ENCODE results near the gene STK39.
A peak's percentile ranks its signal among the peaks of the same experiment; 100 is the strongest.

The STK39 gene

DNA sequence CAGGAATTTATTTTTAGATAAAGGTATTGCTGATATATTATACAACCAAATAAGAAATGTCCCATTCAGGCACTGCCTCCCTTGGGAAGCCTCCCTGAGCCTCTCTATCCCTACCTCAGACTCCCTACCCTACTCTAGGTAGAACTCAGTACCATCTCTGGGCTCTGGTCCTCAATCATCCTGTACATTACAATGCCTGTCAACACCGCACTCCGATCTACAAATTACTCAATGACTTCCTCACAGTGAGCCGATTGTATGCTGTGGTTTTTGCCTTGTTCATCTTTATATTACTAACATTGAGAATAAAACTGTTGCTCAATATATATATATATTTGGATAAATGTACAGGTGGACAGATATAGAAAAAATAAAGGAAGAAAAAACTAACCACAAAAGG lies 207.5 kb downstream of the STK39 start:
- TF ChIP-seq, protein P1, sequence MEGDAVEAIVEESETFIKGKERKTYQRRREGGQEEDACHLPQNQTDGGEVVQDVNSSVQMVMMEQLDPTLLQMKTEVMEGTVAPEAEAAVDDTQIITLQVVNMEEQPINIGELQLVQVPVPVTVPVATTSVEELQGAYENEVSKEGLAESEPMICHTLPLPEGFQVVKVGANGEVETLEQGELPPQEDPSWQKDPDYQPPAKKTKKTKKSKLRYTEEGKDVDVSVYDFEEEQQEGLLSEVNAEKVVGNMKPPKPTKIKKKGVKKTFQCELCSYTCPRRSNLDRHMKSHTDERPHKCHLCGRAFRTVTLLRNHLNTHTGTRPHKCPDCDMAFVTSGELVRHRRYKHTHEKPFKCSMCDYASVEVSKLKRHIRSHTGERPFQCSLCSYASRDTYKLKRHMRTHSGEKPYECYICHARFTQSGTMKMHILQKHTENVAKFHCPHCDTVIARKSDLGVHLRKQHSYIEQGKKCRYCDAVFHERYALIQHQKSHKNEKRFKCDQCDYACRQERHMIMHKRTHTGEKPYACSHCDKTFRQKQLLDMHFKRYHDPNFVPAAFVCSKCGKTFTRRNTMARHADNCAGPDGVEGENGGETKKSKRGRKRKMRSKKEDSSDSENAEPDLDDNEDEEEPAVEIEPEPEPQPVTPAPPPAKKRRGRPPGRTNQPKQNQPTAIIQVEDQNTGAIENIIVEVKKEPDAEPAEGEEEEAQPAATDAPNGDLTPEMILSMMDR (IDR thresholded peaks at IDR 0.05; ENCODE audit: low read length, missing control alignments), result no peak
- no peak overlapping the region for H3K4me3 ChIP-seq (replicated peaks; ENCODE audit: low read depth, low read length)
- no peak for DNase-seq (ENCODE audit: low read depth)

DNA sequence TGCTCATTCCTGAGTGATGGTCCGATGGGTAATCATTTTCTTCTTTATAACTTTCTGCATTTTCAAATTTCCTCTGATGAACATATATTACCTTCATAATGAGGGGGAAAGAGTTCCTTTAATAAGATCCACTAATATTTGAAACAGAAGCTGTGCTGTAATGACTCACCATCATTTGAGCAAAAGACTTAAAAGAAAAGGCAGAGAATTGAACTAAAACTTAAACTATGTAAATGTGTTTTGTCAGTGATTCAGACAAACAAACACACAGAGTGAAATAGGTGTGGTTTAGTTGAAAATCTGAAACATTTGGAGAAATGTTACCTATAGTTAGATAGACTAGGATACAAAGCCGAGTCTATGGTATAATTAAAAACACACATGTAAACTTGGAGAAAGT lies 209.6 kb downstream of the STK39 start:
- H3K4me3 ChIP-seq (replicated peaks; ENCODE audit: low read depth, low read length), result no peak overlapping the region
- TF ChIP-seq, protein P1 (IDR thresholded peaks at IDR 0.05; ENCODE audit: low read length, missing control alignments), result no peak
- DNase-seq (ENCODE audit: low read depth), result no peak

DNA sequence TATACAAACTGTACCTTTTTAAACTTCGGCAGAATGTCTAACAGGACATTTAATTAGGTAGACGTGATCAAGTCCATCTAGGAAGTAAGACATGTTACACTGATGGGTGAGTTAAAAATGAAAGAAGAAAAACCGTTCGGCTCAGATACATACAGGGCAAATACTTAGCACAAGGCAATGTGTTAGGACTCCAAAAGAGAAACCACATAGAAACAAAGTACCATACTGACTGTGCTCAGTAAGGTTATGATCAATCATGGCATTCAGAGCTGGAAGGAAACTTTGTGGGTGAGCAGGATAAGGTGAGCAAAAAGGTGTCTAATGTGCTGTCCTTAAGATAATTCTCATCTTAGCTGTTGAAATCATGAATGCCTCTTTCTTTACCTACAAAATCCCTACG lies 211.9 kb downstream of the STK39 start:
- TF ChIP-seq, protein P1 (IDR thresholded peaks at IDR 0.05; ENCODE audit: low read length, missing control alignments), result no peak
- DNase-seq (ENCODE audit: low read depth), result no peak
- H3K4me3 ChIP-seq (replicated peaks; ENCODE audit: low read depth, low read length), result no peak overlapping the region

DNA sequence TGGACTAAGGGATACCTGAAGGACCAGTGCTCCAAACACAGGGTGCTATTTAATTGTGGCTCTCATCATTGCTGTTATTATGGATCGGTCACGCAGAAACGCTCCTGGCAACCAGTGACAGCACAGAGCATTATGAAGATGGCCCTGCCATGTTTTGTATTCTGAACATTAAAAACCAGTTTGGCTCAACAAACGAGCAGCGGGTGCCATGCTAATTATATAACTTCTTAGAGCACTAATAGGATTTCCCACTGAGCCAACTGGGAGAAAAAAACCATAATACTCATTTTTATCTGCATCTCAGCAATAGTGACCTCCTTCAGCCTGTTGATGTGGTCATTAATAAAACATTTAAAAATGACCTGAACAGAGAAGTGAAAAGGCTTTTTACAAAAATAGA lies 212.8 kb downstream of the STK39 start:
- TF ChIP-seq, protein P1 (IDR thresholded peaks at IDR 0.05; ENCODE audit: low read length, missing control alignments), result no peak
- no peak for DNase-seq (ENCODE audit: low read depth)
- no peak overlapping the region for H3K4me3 ChIP-seq (replicated peaks; ENCODE audit: low read depth, low read length)

DNA sequence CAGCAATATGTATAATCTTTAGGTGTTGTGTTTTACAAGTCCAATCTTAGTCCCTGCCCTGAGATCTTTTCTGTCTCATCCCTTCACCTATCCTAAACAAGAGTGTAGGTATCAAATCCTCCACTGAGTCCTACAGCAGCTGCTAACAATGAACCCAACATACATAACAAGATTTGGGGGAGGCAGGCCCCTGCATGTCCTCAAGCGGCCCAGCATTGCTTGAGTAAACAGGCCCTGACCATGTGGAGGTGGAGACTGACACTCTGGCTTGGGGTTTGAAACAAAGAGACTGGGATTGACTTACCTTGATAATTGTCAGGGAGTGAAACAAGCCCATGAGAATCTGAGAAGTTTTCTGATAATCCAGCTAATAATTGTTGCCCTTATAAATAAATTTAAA lies 213.4 kb downstream of the STK39 start:
- H3K4me3 ChIP-seq (replicated peaks; ENCODE audit: low read depth, low read length), result no peak overlapping the region
- TF ChIP-seq, protein P1 (IDR thresholded peaks at IDR 0.05; ENCODE audit: low read length, missing control alignments), result no peak
- no peak for DNase-seq (ENCODE audit: low read depth)

DNA sequence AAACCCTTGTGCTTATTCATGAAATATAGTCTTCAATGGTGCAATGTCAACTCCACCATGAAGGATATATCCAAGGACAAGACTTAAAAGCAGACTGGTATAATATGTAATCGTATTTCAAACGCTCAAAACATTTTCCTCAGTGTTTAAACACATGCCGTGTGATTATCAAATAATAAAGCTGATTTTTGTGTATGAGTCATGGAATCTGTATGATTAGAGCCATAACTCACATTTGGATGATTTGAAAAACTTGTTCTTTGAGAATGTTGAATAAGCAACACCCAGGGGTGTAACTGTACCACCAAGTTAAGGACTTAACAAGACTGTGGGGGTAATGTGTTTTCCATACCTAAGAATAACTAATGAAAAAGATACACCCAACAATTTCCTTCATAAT lies 215.3 kb downstream of the STK39 start:
- no peak overlapping the region for H3K4me3 ChIP-seq (replicated peaks; ENCODE audit: low read depth, low read length)
- no peak for DNase-seq (ENCODE audit: low read depth)
- TF ChIP-seq, protein P1 (IDR thresholded peaks at IDR 0.05; ENCODE audit: low read length, missing control alignments), result no peak

DNA sequence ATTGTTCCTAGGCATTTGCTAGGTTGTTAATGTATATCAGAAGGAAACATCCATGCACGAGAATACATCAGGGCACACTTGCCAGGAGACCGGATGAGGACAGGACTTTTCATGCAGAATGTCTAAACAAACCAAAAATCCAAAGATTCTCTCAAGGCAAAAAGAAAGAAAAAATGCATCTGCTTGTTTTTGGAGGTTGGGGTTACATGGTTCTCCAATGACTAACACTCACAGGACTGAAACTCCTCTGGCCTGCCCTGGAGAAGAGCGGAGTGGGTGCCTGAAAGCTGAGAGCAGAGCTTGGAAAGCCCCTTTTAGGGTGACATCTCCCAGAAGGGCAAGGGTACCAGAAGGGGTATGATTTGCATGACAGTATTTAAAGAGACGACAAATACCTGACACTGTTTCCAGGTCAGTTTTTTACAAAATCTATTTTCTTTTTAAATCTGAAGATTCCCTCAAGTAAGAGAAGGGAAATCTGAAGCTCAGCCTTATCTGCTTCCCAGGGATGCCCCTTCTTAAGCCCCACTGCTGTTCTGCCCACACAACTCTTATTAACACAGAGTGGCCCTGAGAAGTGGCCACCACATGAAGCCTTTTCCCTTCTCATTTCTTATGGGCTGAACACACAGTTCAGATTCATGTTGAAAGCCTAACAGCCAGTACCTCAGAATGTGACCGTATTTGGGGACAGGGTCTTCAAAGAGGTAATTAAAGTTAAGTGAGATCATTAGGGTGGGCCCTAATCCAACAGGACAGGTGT lies 216.4 kb downstream of the STK39 start:
- no peak overlapping the region for H3K4me3 ChIP-seq (replicated peaks; ENCODE audit: low read depth, low read length)
- peak; percentile 47 for DNase-seq (ENCODE audit: low read depth)
- TF ChIP-seq, protein P1 (IDR thresholded peaks at IDR 0.05; ENCODE audit: low read length, missing control alignments), result no peak
